Gastroesophageal sphincter (tissue), 3 donors: ENCODE results near the gene DGKI.

ENCODE experiments used
- CTCF ChIP-seq, 4 experiments: fragments of 200-600 bp in 2 of 4; fragments of 450-650 bp in 2 of 4; sonication (generic) in 1 of 4; IDR thresholded peaks; one replicate each; pipeline ENCODE4 v1.5.1; 2017 to 2019; ENCODE audit warnings: antibody characterized with exemption in 4 of 4, mild to moderate bottlenecking in 2 of 4, moderate library complexity in 2 of 4
- EP300 ChIP-seq: sonication (generic); formaldehyde crosslinking; IDR thresholded peaks from one replicate; pipeline ENCODE4 v1.6.1; 2017; ENCODE audit warnings: antibody characterized with exemption, mild to moderate bottlenecking

DNA sequence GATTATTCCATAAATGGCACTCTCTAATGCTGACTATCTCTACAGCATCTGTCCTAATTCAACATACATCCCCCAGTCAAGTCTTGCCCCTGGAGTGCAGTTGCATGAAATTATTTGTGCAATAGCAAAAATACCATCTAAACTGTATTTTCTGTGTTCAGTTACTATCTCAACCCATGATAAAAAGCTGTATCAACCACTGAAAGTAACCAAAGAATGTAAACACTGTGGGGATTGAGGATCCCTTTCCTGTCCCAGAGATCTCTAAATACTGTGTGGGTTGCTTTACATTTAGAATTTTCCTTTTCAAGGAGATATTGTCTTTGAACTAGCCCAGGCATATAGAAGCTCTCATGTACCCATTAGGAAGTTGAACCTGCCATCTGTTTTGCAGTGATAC is 23.9 kb upstream of the DGKI start:
- no peak for TF ChIP-seq CTCF (IDR thresholded peaks at IDR 0.05)
- no peak for TF ChIP-seq EP300
